Activated CD4-positive, alpha-beta T cell treated with anti-CD3 and anti-CD28 coated beads, Interleukin-2, amount 50 U/mL, for 24 hours (primary cell): ENCODE data around the gene IL37.

Source experiments
- DNase-seq, 2 donors: peaks; one replicate each; pipeline ENCODE4 v3.0.0-alpha.2; 2020; ENCODE audit warnings: low read depth in 1 of 2, low spot score in 1 of 2

Gene IL37

GRCh38 chr2:112959109-112959812 lies 48.3 kb downstream of the IL37 start:
- DNase-seq = no peak

GRCh38 chr2:112960230-112960825 lies 49.4 kb downstream of the IL37 start:
- no peak for DNase-seq

- no peak for DNase-seq
Measured at GRCh38 chr2:112962308-112963175, 51.6 kb downstream of the IL37 start.

- DNase-seq = no peak
Measured at GRCh38 chr2:112967023-112967422, 56.1 kb downstream of the IL37 start.
